Stimulated activated CD8-positive, alpha-beta memory T cell treated with anti-CD3 and anti-CD28 coated beads, Interleukin-12 subunit alpha, Interleukin-12 subunit beta, amount 100 ng/mL, for 24 hours (primary cell): ENCODE measurements around the gene COL25A1.
"Not testable (repeated sequence)": the region's sequence is repeated elsewhere in the genome, so short reads cannot be mapped to it uniquely, and the experiment has no call there.

ENCODE experiments used
- DNase-seq: peaks from one replicate; pipeline ENCODE4 v3.0.0-alpha.2; 2020; ENCODE audit errors: extremely low read depth

Gene COL25A1

GRCh38 chr4:108954880-108955279 lies 347.6 kb downstream of the COL25A1 start:
- DNase-seq: no peak

- no peak for DNase-seq
Measured at GRCh38 chr4:108953941-108954340, 348.5 kb downstream of the COL25A1 start.

- DNase-seq: no peak
Measured at GRCh38 chr4:108950158-108950915, 352.1 kb downstream of the COL25A1 start.

- no peak for DNase-seq
Measured at GRCh38 chr4:108947526-108947925, 354.9 kb downstream of the COL25A1 start.

GRCh38 chr4:108946237-108946636 lies 356.2 kb downstream of the COL25A1 start:
- DNase-seq: no peak

GRCh38 chr4:108943976-108944591 lies 358.4 kb downstream of the COL25A1 start:
- no peak for DNase-seq

GRCh38 chr4:108943371-108943770 lies 359.1 kb downstream of the COL25A1 start:
- no peak for DNase-seq

- no peak for DNase-seq
Measured at GRCh38 chr4:108941904-108942430, 360.5 kb downstream of the COL25A1 start.

GRCh38 chr4:108940634-108941033 lies 361.8 kb downstream of the COL25A1 start:
- DNase-seq: no peak

GRCh38 chr4:108940149-108940548 lies 362.3 kb downstream of the COL25A1 start:
- DNase-seq: no peak

- DNase-seq: no peak
Measured at GRCh38 chr4:108937066-108937465, 365.4 kb downstream of the COL25A1 start.

- not testable (repeated sequence) for DNase-seq
Measured at GRCh38 chr4:108933925-108934324, 368.5 kb downstream of the COL25A1 start.

- no peak for DNase-seq
Measured at GRCh38 chr4:108933046-108933445, 369.4 kb downstream of the COL25A1 start.

GRCh38 chr4:108931926-108932325 lies 370.5 kb downstream of the COL25A1 start:
- no peak for DNase-seq

GRCh38 chr4:108930186-108930585 lies 372.3 kb downstream of the COL25A1 start:
- DNase-seq: no peak

- DNase-seq: no peak
Measured at GRCh38 chr4:108926781-108927180, 375.7 kb downstream of the COL25A1 start.

- DNase-seq: no peak
Measured at GRCh38 chr4:108926061-108926460, 376.4 kb downstream of the COL25A1 start.

GRCh38 chr4:108922191-108922590 lies 380.3 kb downstream of the COL25A1 start:
- DNase-seq: no peak

- DNase-seq: no peak
Measured at GRCh38 chr4:108920395-108921087, 381.9 kb downstream of the COL25A1 start.

GRCh38 chr4:108919226-108919893 lies 383.1 kb downstream of the COL25A1 start:
- DNase-seq: no peak

GRCh38 chr4:108917255-108917654 lies 385.2 kb downstream of the COL25A1 start:
- no peak for DNase-seq

- no peak for DNase-seq
Measured at GRCh38 chr4:108916638-108917037, 385.8 kb downstream of the COL25A1 start.
